Lower lobe of right lung (tissue), 2 donors: ENCODE results near the gene NKAIN2. TPM values are rescaled to one million over a fixed set of nuclear protein-coding genes. Genes with fewer than 3 reads are reported as not detected.

Experiments used
- ATAC-seq, 2 donors: fragments of 200-7000 bp; cut with Tn5 transposase; one replicate each; pipeline ENCODE4 v1.9.1; 2020 to 2022; ENCODE audit warnings: mild to moderate bottlenecking in 2 of 2, moderate library complexity in 2 of 2
- DNase-seq: peaks from one replicate; pipeline ENCODE4 v3.0.0-alpha.2; 2020
- H3K27ac ChIP-seq: fragments of 200-600 bp; one replicate; pipeline ENCODE4 v1.8.0; 2022
- H3K27me3 ChIP-seq: fragments of 200-600 bp; one replicate; pipeline ENCODE4 v1.8.0; 2022; ENCODE audit warnings: low read depth
- H3K36me3 ChIP-seq: fragments of 200-600 bp; one replicate; pipeline ENCODE4 v1.8.0; 2022; ENCODE audit warnings: mild to moderate bottlenecking
- H3K4me1 ChIP-seq: fragments of 200-600 bp; one replicate; pipeline ENCODE4 v1.8.0; 2022
- H3K4me3 ChIP-seq: fragments of 200-600 bp; one replicate; pipeline ENCODE4 v1.8.0; 2022; ENCODE audit warnings: mild to moderate bottlenecking
- H3K9me3 ChIP-seq: fragments of 200-600 bp; one replicate; pipeline ENCODE4 v1.8.0; 2022
- intact Hi-C: fragments of 100-400 bp; cut with DNase I; formaldehyde crosslinking; loops from one replicate; pipeline ENCODE4 v1.11.0; 2022
- total RNA-seq: library from RNA; stranded (reverse); fragmentation: NEBNext Ultra II Directional; extraction: Animal tissue kit (Norgen Biotek cat#: 25700); gene quantifications from one replicate; pipeline ENCODE4 v1.2.1, GENCODE V29; 2021
- TF ChIP-seq, protein P1 (sequence below): fragments of 200-600 bp; IDR thresholded peaks from one replicate; pipeline ENCODE4 v1.8.0; 2022; ENCODE audit warnings: antibody characterized with exemption, mild to moderate bottlenecking
- donor health status: DM: no; HTN: yes; CAD: no; lungs with severe emphysema.

Gene NKAIN2
- total RNA-seq, 1 donor from 2014 or later: 0.12 TPM

DNA sequence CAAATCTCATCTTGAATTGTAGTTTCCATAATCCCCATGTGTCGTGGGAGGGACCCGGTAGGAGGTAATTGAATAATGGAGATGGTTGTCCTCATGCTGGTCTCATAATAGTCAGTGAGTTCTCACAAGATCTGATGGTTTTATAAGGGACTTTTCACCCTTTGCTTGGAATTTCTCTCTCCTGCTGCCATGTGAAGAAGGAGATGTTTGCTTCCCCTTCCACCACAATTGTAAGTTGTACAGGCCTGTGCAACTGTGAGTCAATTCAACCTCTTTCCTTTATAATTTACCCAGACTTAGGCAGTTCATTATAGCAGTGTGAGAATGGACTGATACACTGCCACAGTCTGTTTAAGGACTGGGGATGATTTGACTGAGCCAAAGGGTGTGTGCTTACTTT lies 44.7 kb downstream of the NKAIN2 start:
- Histone ChIP-seq H3K27me3 (no peaks in the 10 kb centered on the region), H3K4me1 (no peaks in the 10 kb centered on the region), H3K36me3 (no peaks in the 10 kb centered on the region), H3K9me3 (no peaks in the 10 kb centered on the region), H3K27ac (no peak overlapping the region), H3K4me3 (no peak overlapping the region)
- TF ChIP-seq, protein P1, sequence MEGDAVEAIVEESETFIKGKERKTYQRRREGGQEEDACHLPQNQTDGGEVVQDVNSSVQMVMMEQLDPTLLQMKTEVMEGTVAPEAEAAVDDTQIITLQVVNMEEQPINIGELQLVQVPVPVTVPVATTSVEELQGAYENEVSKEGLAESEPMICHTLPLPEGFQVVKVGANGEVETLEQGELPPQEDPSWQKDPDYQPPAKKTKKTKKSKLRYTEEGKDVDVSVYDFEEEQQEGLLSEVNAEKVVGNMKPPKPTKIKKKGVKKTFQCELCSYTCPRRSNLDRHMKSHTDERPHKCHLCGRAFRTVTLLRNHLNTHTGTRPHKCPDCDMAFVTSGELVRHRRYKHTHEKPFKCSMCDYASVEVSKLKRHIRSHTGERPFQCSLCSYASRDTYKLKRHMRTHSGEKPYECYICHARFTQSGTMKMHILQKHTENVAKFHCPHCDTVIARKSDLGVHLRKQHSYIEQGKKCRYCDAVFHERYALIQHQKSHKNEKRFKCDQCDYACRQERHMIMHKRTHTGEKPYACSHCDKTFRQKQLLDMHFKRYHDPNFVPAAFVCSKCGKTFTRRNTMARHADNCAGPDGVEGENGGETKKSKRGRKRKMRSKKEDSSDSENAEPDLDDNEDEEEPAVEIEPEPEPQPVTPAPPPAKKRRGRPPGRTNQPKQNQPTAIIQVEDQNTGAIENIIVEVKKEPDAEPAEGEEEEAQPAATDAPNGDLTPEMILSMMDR: no peak
- intact Hi-C loops: no loop called here
- ATAC-seq: no peak
- DNase-seq: no peak

- intact Hi-C loops: no loop called here
- no peak for DNase-seq
These were observed 45.7 kb downstream of the NKAIN2 start for GRCh38 chr6:123849406-123849805.

GRCh38 chr6:123850555-123850954 lies 46.9 kb downstream of the NKAIN2 start:
- ATAC-seq (no peak), DNase-seq (no peak)
- TF ChIP-seq, protein P1: no peak

More at GRCh38 chr6:123849406-123849805, 45.7 kb downstream of the NKAIN2 start:
- TF ChIP-seq, protein P1: no peak
- no peaks in the 10 kb centered on the region for H3K4me1 ChIP-seq
- H3K9me3 ChIP-seq: no peaks in the 10 kb centered on the region
- H3K36me3 ChIP-seq: no peaks in the 10 kb centered on the region
- ATAC-seq: no peak
- no peaks in the 10 kb centered on the region for H3K27me3 ChIP-seq
- no peak overlapping the region for H3K4me3 ChIP-seq
- no peak overlapping the region for H3K27ac ChIP-seq

GRCh38 chr6:123854201-123854600 lies 50.5 kb downstream of the NKAIN2 start:
- ATAC-seq (no peak), DNase-seq (no peak)
- intact Hi-C loops: no loop called here
- Histone ChIP-seq H3K27ac (no peak overlapping the region), H3K4me3 (no peak overlapping the region), H3K36me3 (no peaks in the 10 kb centered on the region), H3K4me1 (no peaks in the 10 kb centered on the region), H3K27me3 (no peaks in the 10 kb centered on the region), H3K9me3 (no peaks in the 10 kb centered on the region)
- TF ChIP-seq, protein P1: no peak

More at GRCh38 chr6:123850555-123850954, 46.9 kb downstream of the NKAIN2 start:
- Histone ChIP-seq H3K36me3 (no peaks in the 10 kb centered on the region), H3K4me3 (no peak overlapping the region), H3K27me3 (no peaks in the 10 kb centered on the region), H3K27ac (no peak overlapping the region), H3K9me3 (no peaks in the 10 kb centered on the region), H3K4me1 (no peaks in the 10 kb centered on the region)
- intact Hi-C loops: no loop called here

DNA sequence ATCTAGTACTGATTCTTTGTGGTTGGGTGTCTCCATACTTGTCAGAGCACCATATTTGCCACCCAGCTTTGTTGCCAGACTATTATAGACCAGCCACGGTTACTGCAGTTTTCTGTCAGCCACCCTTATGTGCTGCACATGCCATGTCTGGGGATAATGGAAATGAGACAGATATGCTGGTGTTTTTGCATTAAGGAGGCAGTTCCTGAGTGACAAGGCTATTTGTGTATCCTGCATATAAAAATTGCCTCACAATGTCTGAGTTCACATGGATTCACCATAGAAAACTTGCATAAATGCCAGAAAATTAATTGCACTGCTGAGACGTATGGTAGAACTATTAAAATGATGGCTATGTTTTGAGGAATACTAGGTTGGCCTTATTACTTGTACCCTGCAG lies 51.8 kb downstream of the NKAIN2 start:
- H3K4me1 ChIP-seq: no peaks in the 10 kb centered on the region
- TF ChIP-seq, protein P1: no peak
- no peak overlapping the region for H3K4me3 ChIP-seq
- H3K27me3 ChIP-seq: no peaks in the 10 kb centered on the region
- H3K36me3 ChIP-seq: no peaks in the 10 kb centered on the region
- no peaks in the 10 kb centered on the region for H3K9me3 ChIP-seq
- intact Hi-C loops: no loop called here
- no peak overlapping the region for H3K27ac ChIP-seq
- DNase-seq: no peak
- no peak for ATAC-seq

- H3K27me3 ChIP-seq: no peaks in the 10 kb centered on the region
- ATAC-seq: no peak
- no peak for DNase-seq
- TF ChIP-seq, protein P1: no peak
- no peak overlapping the region for H3K4me3 ChIP-seq
- intact Hi-C loops: no loop called here
- no peak overlapping the region for H3K27ac ChIP-seq
- H3K9me3 ChIP-seq: no peaks in the 10 kb centered on the region
- no peaks in the 10 kb centered on the region for H3K36me3 ChIP-seq
- H3K4me1 ChIP-seq: no peaks in the 10 kb centered on the region
These were observed 55.6 kb downstream of the NKAIN2 start for GRCh38 chr6:123859291-123859690.
